ENCODE results near the gene KCTD10. TPM values are rescaled to one million over a fixed set of nuclear protein-coding genes. Genes with fewer than 3 reads are reported as not detected.

KCTD10 gene
- total RNA-seq, 3 donors from 2014 or later (not counting 1 experiment from before 2014, with no cell fraction given) = 76.0 to 141 (median 79.0) TPM

DNA sequence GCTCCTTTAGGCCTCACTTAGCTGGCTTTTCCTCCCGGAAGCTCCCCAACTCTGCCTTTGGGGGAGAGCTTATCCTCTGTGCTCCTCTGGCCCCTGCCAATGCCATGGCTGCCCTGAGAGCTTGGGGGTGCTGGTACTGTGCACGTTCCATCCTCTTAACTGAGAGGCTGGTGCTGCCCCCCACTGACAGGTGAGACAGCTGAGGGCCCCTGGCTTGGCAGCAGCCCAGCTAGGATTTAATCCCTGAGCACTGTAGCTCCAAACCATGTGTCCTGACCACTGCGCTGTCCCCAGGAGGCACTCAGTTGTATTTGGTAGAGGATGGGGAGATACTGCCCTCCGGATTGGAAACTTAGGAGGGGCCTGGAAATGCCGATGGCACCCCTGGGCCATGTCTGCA is 46.4 kb upstream of the KCTD10 start:
- DNase-seq (no peak), ATAC-seq (no peak)
- intact Hi-C loops (cut with micrococcal nuclease) = no loop called here
- Histone ChIP-seq H3K9me3 (ENCODE audit: control insufficient read depth, insufficient read depth, low read length) (no peaks in the 10 kb centered on the region), H3K27ac (ENCODE audit: low read length) (no peak overlapping the region), H3K27me3 (ENCODE audit: control insufficient read depth, insufficient read depth, low read length) (no peaks in the 10 kb centered on the region), H3K36me3 (ENCODE audit: control insufficient read depth, insufficient read depth, low read length) (peaks cover 67% of the 10 kb centered on the region), H3K4me1 (ENCODE audit: control insufficient read depth, insufficient read depth, low read length) (no peaks in the 10 kb centered on the region), H3K4me3 (ENCODE audit: low read length) (no peak overlapping the region)
- H3K4me1 Mint-ChIP-seq = no peaks in the 10 kb centered on the region
- no peaks in the 10 kb centered on the region for H3K9me3 Mint-ChIP-seq
- no peak overlapping the region for H3K27ac Mint-ChIP-seq
- 99% methylated on average over 4 of the region's 5 CpGs for WGBS (ENCODE audit: insufficient coverage)
- peaks cover 20% of the 10 kb centered on the region for H3K36me3 Mint-ChIP-seq
- H3K4me3 Mint-ChIP-seq = no peak overlapping the region
- no peaks in the 10 kb centered on the region for H3K27me3 Mint-ChIP-seq (ENCODE audit: low read depth in 2 of 2)
- TF ChIP-seq, protein P1, sequence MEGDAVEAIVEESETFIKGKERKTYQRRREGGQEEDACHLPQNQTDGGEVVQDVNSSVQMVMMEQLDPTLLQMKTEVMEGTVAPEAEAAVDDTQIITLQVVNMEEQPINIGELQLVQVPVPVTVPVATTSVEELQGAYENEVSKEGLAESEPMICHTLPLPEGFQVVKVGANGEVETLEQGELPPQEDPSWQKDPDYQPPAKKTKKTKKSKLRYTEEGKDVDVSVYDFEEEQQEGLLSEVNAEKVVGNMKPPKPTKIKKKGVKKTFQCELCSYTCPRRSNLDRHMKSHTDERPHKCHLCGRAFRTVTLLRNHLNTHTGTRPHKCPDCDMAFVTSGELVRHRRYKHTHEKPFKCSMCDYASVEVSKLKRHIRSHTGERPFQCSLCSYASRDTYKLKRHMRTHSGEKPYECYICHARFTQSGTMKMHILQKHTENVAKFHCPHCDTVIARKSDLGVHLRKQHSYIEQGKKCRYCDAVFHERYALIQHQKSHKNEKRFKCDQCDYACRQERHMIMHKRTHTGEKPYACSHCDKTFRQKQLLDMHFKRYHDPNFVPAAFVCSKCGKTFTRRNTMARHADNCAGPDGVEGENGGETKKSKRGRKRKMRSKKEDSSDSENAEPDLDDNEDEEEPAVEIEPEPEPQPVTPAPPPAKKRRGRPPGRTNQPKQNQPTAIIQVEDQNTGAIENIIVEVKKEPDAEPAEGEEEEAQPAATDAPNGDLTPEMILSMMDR (IDR thresholded peaks at IDR 0.05) = no peak

DNA sequence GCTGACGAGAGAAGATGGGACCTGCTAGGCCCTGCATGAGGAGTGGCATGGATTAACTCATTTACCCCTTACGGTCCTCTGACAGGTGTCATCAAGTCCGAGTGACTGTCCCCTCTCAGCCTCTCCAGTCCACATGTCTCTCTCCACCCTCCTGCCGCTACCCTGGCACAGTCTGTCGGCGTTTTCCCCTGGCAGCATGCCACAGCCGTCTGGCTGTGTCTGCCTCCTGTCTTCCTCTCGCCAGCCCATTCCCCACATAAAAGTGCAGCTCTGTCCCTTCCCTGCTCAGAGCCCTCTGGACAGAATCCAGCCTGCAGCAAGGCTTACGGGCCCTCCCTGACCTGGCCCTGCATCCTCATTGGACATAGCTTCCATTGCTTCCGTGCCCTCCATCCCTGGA is 46.0 kb upstream of the KCTD10 start:
- 97% methylated on average over 10 of the region's 10 CpGs for WGBS (ENCODE audit: insufficient coverage)
- TF ChIP-seq, protein P1 (IDR thresholded peaks at IDR 0.05) = no peak
- H3K4me3 ChIP-seq (ENCODE audit: low read length) = no peak overlapping the region
- intact Hi-C loops (cut with micrococcal nuclease) = no loop called here
- H3K27ac ChIP-seq (ENCODE audit: low read length) = no peak overlapping the region
- ATAC-seq (no peak), DNase-seq (no peak)
- no peaks in the 10 kb centered on the region for H3K9me3 ChIP-seq (ENCODE audit: control insufficient read depth, insufficient read depth, low read length)
- Mint-ChIP-seq H3K27ac (no peak overlapping the region), H3K4me1 (no peaks in the 10 kb centered on the region), H3K27me3 (ENCODE audit: low read depth in 2 of 2) (no peaks in the 10 kb centered on the region), H3K36me3 (peaks cover 24% of the 10 kb centered on the region), H3K9me3 (no peaks in the 10 kb centered on the region), H3K4me3 (no peak overlapping the region)
- no peaks in the 10 kb centered on the region for H3K4me1 ChIP-seq (ENCODE audit: control insufficient read depth, insufficient read depth, low read length)
- no peaks in the 10 kb centered on the region for H3K27me3 ChIP-seq (ENCODE audit: control insufficient read depth, insufficient read depth, low read length)
- H3K36me3 ChIP-seq (ENCODE audit: control insufficient read depth, insufficient read depth, low read length) = peaks cover 71% of the 10 kb centered on the region

DNA sequence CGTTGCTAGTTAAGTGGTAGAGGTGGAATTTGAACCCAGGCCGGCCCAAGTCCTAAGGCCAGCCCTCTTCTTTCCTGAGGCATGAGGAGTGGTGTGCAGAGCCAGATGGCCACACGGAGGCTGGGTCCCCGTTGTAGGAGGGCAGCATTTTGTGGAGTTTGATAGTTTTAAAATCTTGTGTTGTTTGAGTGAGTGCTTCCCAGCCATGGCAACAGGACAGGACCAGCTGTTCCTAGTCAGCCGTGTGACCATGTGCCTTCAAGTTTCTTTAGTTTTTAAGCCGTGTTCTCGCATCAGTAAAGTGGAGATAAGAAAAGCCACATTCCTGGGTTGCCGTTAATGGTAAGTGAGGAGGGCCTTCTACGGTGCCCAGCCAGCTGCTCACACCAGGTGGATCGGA is 44.7 kb upstream of the KCTD10 start:
- intact Hi-C loops (cut with micrococcal nuclease) = no loop called here
- no peak for ATAC-seq
- TF ChIP-seq, protein P1 (IDR thresholded peaks at IDR 0.05) = no peak
- H3K4me1 ChIP-seq (ENCODE audit: control insufficient read depth, insufficient read depth, low read length) = no peaks in the 10 kb centered on the region
- no peaks in the 10 kb centered on the region for H3K4me1 Mint-ChIP-seq
- no peaks in the 10 kb centered on the region for H3K27me3 Mint-ChIP-seq (ENCODE audit: low read depth in 2 of 2)
- peaks cover 74% of the 10 kb centered on the region for H3K36me3 ChIP-seq (ENCODE audit: control insufficient read depth, insufficient read depth, low read length)
- 94% methylated on average over 10 of the region's 10 CpGs for WGBS (ENCODE audit: insufficient coverage)
- no peaks in the 10 kb centered on the region for H3K27me3 ChIP-seq (ENCODE audit: control insufficient read depth, insufficient read depth, low read length)
- H3K4me3 ChIP-seq (ENCODE audit: low read length) = no peak overlapping the region
- H3K27ac Mint-ChIP-seq = no peak overlapping the region
- H3K4me3 Mint-ChIP-seq = no peak overlapping the region
- peaks cover 35% of the 10 kb centered on the region for H3K36me3 Mint-ChIP-seq
- no peaks in the 10 kb centered on the region for H3K9me3 ChIP-seq (ENCODE audit: control insufficient read depth, insufficient read depth, low read length)
- no peaks in the 10 kb centered on the region for H3K9me3 Mint-ChIP-seq
- H3K27ac ChIP-seq (ENCODE audit: low read length) = no peak overlapping the region
- no peak for DNase-seq

DNA sequence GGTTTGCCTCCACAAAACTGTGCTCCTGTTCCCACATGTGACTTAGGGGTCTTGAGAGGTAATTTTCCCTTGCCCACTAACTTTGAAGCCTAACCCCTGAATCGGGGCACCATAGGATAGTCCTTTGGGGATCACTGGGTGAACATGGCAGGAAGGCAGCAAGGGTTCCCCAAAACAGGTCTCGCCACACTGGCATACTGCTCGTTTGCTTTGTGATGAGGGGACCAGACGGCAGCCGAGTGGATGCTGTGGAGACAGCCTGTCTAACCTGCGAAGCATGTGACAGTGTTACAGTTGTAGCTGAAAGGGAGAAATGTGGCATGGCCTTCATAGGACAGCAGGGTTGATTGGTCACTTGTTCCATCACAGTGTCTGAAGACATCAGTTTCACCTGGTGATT is 42.7 kb upstream of the KCTD10 start:
- WGBS (ENCODE audit: insufficient coverage) = 93% methylated on average over 6 of the region's 6 CpGs
- ATAC-seq = no peak
- H3K4me3 ChIP-seq (ENCODE audit: low read length) = no peak overlapping the region
- no peaks in the 10 kb centered on the region for H3K4me1 ChIP-seq (ENCODE audit: control insufficient read depth, insufficient read depth, low read length)
- H3K9me3 ChIP-seq (ENCODE audit: control insufficient read depth, insufficient read depth, low read length) = no peaks in the 10 kb centered on the region
- H3K36me3 ChIP-seq (ENCODE audit: control insufficient read depth, insufficient read depth, low read length) = peaks cover 71% of the 10 kb centered on the region
- H3K4me1 Mint-ChIP-seq = no peaks in the 10 kb centered on the region
- no peak overlapping the region for H3K4me3 Mint-ChIP-seq
- H3K9me3 Mint-ChIP-seq = no peaks in the 10 kb centered on the region
- H3K27ac ChIP-seq (ENCODE audit: low read length) = no peak overlapping the region
- H3K27me3 ChIP-seq (ENCODE audit: control insufficient read depth, insufficient read depth, low read length) = no peaks in the 10 kb centered on the region
- no peaks in the 10 kb centered on the region for H3K27me3 Mint-ChIP-seq (ENCODE audit: low read depth in 2 of 2)
- TF ChIP-seq, protein P1 (IDR thresholded peaks at IDR 0.05) = no peak
- no peak for DNase-seq
- no peak overlapping the region for H3K27ac Mint-ChIP-seq
- peaks cover 30% of the 10 kb centered on the region for H3K36me3 Mint-ChIP-seq
- intact Hi-C loops (cut with micrococcal nuclease) = loop anchor here (2.0 kb wide), 2 partner anchors 77 to 93 kb away; no protein-coding TSS in a partner anchor
